Kidney tubule cell (primary cell): Measurements from ENCODE around the gene EIF4A2.

Source experiments
- DNase-seq: peaks from one replicate; pipeline ENCODE4 v3.0.0-alpha.2; 2018; ENCODE audit warnings: low spot score

The EIF4A2 gene

DNA sequence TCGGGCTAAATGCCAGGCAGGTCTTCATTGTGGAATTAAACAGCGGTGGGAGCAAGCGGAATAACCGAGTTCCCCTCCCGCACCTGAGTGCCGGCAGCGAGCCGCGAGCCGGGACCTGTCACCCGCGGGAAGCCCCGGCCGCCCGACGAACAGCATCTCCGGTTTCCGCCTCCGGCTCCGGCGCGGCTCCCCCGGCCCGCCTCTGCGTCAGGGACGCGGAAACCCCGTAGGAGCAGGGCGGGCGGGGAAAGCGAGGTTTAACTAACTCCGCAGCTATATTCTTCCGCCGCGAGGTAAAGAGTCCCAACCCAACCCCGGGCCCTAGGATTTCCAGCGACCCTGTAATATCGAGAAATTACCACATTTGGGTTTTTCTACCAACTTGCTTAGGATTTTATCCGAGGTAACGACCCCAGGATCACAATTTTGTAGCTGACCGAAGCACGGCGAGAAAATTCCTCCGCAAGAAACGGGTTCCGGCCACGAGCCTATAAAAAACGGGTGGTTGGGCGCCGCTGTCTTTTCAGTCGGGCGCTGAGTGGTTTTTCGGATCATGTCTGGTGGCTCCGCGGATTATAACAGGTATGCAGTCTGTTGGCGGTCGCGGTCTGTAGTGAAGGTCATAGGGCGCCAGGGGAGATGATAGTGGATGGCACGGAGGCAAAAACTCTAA, at the start of gene EIF4A2:
EIF4A2 (plus strand) TSS at position 520 of the 673 bp plus-strand sequence; CDS start at position 554, 34 bp downstream.
- peak; percentile 94 for DNase-seq

- peak; percentile 29 for DNase-seq
These were observed 40.6 kb upstream of the EIF4A2 start for GRCh38 chr3:186742618-186743380.

- no peak for DNase-seq
These were observed 39.7 kb upstream of the EIF4A2 start for GRCh38 chr3:186743666-186744065.

DNA sequence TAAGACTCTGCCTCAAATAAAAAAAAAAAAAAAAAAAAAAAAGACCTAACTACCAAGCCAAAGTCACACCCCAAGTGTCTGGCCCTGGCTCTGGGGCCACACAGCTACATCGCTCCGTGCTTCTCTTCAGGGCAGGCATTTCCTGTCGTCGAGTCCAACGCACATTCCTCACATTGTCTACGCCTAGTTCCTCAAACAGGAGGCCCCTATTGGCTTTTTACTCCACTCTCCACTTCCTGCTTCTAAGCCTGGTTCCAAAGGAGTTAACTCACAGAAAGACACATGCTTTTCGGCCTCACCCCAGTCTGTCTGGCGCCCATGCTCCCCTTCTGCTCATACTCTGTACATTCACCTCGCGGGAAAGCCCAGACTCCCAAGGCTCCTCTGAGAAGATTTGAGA, 37.4 kb upstream of the EIF4A2 start:
- peak; percentile 92 for DNase-seq

DNA sequence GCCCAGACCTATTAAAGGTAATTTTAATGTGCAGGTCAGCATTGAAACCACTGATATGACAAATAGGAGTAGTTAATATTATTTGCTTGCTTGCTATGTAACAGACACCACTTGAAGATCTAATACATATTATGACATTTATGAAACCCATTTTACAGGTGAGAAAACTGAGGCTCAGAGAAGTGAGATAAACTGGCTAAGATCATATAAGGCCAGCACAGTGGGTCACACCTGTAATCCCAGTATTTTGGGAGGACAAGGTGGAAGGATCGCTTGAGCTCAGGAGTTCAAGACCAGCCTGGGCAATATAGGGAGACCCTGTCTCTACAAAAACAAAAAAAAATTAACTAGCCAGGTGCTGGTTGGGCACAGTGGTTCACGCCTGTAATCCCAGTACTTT, 33.1 kb upstream of the EIF4A2 start:
- DNase-seq = no peak

DNA sequence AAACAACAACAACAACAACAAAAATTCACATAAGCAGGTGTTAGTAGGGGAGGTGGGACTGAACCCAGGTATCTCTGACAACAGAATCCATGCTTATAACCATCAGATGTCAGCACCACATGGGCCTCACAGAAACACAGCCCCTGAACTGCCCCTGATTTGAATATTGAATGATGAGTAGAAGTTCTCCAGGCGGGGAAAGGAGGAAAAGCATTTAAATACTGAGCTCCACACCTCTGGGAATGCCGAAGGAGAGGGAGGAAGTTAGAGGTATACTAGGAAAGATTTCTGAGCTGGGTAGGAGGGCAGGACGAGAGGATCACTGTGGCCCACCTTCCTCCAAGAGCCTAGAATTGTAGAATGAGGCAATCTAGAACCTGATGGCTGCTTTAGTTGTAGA, 31.9 kb upstream of the EIF4A2 start:
- no peak for DNase-seq

DNA sequence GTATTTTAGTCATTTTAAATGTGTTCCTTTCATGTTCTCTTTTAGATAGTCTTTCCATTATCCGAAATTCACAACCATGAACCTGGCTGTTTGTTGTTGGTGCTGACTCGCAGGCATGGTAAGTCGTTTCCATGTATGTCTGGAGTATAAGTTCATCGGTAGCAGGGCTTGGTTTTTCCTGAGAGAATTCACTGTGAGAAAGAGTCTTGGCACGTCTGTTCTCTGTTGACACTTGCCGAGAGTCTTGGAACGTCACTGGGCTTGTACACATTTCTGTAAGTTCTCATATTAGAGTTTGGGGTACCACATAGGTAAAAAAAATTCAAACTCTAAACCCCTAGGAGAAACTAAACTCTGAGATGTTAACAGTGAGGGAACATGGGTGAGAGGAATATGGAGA, 29.4 kb upstream of the EIF4A2 start:
- DNase-seq = no peak

- DNase-seq = no peak
These were observed 28.5 kb upstream of the EIF4A2 start for GRCh38 chr3:186754871-186755270.

GRCh38 chr3:186757214-186757613, 26.2 kb upstream of the EIF4A2 start:
- no peak for DNase-seq

GRCh38 chr3:186757686-186758220, 25.6 kb upstream of the EIF4A2 start:
- no peak for DNase-seq

DNA sequence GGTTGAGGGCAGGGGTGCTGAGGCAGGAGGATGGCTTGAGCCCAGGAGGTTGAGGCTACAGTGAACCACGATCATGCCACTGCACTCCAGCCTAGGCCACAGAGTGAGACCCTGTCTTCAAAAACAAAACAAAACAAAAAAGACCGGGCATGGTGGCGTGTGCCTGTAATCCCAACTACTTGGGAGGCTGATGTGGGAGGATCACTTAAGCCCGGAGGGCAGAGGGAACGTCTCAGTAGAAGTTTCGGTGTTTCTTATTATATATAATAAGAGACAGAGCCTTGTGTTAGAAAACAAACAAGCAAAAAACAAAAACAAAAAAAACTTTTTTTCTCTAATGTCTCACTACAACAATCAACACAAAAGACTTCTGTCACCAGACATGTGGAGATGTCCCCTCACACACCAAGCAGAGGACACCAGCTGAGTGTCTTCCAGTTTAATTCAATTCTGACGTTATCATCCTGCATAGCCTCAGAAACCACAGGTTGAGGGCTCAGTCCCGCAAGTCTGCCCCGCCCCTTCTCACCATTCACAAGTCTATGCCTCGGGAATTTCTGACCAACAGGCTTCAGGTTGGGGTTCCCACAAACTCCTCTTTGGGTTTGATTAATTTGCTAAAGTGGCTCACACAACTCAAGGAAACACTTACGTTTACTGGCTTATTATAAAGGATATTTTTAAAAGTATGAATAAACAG, 24.0 kb upstream of the EIF4A2 start:
- no peak for DNase-seq

GRCh38 chr3:186760141-186760833, 23.1 kb upstream of the EIF4A2 start:
- peak; percentile 98 for DNase-seq

GRCh38 chr3:186760897-186761447, 22.4 kb upstream of the EIF4A2 start:
- no peak for DNase-seq

GRCh38 chr3:186772281-186772694, 11.1 kb upstream of the EIF4A2 start:
- DNase-seq = no peak

DNA sequence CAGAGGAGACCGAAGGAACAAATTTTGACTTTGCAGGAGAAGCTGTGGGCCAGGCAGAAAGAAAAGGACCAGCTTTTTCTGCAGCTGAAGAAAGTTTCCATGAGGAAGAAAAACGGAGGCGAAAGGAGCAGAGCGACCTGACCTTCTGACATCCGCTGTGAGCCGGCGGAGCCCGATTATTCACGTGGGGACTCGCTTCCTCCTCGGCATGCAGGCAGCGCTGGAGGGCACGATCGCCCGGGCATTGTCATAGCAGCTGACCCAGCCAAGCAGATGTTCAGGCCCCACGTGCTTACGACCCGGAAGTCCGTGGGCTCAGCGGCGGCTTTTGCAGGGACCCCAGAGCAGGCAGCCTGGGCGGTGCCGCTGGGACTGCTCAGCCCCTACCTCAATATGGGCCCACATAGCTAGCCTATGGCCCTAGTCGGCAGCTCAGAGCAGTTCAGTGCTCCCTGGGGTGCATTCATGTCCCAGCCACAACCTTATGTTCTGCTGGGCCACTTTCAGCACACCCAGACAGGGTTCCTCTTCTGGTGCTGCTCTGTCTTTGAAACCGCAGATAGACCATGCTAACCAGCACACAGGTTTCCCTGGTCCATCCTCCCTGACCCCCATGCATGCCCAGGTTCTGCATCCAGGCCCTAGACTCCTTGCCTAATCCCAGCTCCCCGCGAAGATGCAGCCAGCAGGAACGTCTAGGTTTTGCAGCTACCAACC, 10.5 kb upstream of the EIF4A2 start:
- peak; percentile 63 for DNase-seq

DNA sequence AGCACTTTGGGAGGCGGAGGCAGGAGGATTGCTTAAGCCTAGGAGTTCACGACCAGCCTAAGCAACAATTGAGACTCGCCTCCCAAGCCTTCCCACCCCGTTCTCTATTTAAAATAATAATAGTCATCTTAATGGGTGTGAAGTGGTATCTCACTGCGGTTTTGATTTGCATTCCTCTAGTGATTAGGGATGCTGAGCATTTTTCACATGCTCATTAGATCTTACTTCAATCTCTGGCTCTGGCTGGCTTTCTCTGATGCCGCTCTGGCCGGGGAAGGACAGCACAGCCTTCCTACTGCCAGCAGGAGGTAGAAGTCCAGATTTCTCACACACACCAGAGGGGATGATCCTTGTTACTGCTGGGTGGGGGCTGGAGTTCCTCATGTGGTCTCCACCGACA, 7.4 kb upstream of the EIF4A2 start:
- no peak for DNase-seq

DNA sequence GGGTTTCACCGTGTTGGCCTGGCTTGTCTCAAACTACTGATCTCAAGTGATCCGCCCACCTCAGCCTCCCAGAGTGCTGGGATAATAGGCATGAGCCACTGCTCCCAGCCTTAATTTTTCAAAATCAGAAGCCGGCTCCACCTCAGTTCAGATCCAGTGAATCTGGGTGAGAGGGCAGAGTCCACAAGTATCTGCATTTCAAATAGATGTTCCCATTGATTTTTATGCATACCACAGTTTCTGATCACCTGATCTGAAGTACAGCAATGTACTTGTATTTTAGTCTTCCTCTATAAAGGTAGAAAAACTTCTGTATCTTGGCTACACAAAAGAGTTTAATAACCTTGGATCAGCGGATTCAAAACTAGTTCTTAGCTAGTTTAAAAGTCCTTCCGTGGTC, 4.2 kb upstream of the EIF4A2 start:
- DNase-seq = no peak

- DNase-seq = no peak
These were observed 777 bp upstream of the EIF4A2 start for GRCh38 chr3:186782542-186783057.

DNA sequence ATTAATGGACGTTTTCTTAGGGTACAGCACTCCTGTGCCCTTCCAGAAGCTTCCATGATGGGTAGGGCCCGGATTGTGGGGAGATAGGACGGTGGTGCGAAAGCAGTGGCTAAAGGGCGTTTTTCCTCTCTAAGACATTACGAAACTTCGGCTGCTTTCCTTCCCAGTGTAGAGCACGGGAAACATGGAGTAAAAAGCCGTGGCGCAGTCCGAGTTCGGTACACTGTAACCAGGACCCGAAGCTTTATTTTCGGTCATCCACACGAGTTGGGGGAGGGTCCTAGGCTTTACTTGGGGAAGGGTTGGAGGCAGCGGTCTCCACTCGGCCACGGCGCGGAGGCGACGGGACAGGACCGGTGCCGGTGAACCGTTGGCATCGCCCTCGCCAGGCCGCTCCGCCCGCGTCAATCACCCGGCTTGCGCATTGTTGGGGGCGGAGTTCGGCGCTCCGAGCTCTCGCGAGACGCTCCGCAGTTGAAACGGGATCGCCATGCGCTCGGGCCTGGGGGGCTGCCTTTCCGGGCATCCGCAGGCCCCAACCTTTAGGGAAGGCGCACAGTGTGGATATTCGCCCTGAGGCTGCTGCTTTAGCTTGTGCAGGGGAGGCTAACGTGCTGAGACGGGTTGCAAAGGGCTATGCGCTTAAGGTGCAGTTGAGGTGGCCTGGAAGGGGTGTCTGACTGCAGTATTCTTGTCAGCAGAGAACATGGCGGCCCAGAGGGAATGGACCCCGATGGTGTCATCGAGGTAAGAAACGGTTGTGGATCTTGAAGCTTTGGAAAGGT, 546 bp downstream of the EIF4A2 start:
- peak; percentile 75 for DNase-seq
